DLD1 (cell line): ENCODE results near the gene BIRC6.
"Not testable (repeated sequence)": the region's sequence is repeated elsewhere in the genome, so short reads cannot be mapped to it uniquely, and the experiment has no call there.

Source experiments
- in situ Hi-C: cut with HindIII; loops from 2 replicates; pipeline ENCODE4 v1.10.0; 2017; ENCODE audit warnings: low sequenced_read_pairs

BIRC6 gene

GRCh38 chr2:32594573-32594972, 237.8 kb downstream of the BIRC6 start:
- in situ Hi-C loops, result no loop called here

DNA sequence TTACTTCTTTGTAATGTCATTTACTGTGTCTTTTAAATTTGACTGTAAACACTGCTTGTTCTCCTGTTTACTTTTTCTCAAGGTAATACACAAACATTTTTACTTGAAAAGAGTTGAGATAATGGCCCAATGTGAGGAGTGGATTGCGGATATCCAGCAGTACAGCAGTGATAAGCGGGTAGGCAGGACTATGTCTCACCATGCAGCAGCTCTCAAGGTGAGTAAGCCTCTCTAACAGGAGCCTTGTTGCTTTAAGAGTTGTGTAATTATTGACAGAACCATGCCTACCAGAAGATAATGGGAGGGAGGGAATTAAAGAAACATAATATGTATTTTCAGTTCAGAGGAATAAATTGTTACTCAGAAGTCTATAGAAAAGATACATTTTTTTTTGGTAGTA, 254.5 kb downstream of the BIRC6 start:
- in situ Hi-C loops, result no loop called here

- in situ Hi-C loops, result no loop called here
These were observed 254.9 kb downstream of the BIRC6 start for GRCh38 chr2:32611771-32612170.

GRCh38 chr2:32614084-32614483, 257.3 kb downstream of the BIRC6 start:
- in situ Hi-C loops, result no loop called here

DNA sequence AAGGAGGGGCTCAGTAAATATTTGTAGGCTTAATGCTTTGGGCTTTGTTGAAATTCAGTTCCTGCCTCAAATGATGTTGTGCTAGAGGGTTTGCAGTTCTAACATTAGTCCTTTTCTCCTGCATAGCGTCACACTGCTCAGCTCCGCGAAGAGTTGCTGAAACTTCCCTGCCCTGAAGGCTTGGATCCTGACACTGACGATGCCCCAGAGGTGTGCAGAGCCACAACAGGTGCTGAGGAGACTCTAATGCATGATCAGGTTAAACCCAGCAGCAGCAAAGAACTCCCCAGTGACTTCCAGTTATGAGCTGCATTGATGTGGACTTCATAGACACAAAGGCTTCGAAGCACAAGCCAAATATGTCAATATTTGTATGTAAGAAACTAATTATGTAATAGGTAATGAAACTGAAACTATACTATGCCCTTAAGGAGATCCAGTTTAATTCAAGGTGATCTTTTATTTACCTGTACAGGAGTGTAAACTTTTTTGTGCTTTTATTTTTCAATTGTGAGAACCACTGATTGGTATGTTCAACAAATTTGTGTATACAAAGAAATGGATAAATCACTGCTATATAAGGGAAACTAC, 260.9 kb downstream of the BIRC6 start:
- in situ Hi-C loops, result no loop called here

GRCh38 chr2:32622570-32623310, 265.9 kb downstream of the BIRC6 start:
- in situ Hi-C loops, result no loop called here

- in situ Hi-C loops, result no loop called here
These were observed 266.5 kb downstream of the BIRC6 start for GRCh38 chr2:32623311-32623706.

- in situ Hi-C loops, result no loop called here
These were observed 268.0 kb downstream of the BIRC6 start for GRCh38 chr2:32624812-32625211.

DNA sequence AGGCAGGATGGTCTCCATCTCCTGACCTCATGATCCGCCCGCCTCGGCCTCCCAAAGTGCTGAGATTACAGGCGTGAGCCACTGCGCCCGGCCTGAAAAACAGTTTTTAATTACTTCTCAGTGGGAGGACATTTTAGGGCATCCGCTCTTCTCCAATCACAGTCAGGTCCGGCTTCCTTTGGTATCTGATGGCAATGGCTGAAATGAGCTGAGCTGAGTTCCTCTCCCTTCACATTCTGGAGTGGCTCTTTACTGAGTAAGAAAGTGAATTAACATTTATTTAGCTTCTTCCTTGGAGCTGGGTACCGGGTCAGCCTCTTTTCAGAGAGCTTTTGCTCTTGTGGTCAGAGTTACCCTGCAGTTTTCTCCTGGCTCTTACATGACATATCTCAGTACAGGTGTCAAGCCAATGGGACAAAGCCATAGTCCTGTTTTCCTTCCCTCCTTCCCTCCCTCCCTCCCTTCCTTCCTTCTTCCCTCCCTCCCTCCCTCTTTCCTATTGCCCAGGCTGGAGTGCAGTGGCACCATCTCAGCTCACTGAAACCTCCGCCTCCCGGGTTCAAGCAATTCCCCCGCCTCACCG, 269.9 kb downstream of the BIRC6 start:
- in situ Hi-C loops, result no loop called here

GRCh38 chr2:32627441-32627813, 270.6 kb downstream of the BIRC6 start:
- in situ Hi-C loops, result no loop called here

DNA sequence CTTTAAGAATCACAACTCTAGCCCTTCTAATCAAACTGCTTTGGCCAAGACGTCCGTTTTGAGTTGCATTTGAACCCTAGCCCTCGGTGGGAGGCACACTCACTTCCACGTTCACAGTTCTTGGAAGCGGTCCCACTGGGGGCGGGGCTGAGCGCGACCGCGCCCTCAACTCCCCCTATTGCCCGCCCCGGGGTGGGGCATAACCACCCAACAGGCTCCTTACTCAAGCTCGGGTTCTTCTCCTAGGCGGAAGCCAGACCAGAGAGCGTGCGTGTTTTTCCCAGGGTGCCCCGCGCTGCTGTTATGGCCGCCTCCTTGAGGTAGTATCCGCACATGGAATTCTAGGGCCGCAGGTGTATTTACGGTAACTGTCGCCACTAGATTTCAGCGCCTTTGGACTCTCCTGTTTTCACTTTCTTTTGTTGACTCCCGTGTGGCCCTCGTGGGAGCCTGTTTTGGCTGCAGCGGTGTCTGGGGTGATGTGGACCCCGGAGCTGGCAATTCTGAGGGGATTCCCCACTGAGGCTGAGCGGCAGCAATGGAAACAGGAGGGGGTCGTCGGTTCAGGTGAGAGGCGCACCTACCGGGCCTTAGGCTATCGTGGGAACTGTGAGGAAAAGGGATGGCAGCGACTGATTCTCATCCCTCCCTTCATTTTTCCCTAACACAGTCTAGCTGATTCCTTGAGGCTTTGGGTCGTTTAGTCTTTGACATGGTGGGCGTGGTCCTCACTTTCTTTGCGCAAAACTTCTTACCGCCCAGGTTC, 271.2 kb downstream of the BIRC6 start, which contains the start of gene TTC27:
Gene TTC27 (plus strand): TSS at position 237 of the 766 bp plus-strand sequence. CDS start 243 bp downstream, at position 480.
- in situ Hi-C loops, result no loop called here

DNA sequence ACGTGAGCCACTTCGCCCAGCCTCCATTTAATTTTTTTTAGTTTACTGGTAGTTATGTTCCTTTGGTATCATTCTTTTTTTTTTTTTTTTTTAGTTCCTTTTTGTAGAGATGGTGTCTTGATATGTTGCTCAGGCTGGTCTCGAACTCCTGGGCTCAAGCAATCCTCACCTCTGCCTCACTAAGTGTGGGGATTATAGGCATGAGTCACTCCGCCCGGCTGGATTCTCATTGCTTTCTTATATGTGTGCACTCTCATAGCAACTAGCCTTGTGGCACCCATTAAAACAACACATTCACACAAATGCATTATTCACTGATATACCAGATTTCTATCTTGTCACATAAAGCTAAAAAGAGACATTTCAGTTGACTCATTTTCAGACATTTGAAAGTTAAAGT, 275.3 kb downstream of the BIRC6 start:
- in situ Hi-C loops, result no loop called here

- in situ Hi-C loops, result no loop called here
These were observed 276.2 kb downstream of the BIRC6 start for GRCh38 chr2:32633040-32633439.

DNA sequence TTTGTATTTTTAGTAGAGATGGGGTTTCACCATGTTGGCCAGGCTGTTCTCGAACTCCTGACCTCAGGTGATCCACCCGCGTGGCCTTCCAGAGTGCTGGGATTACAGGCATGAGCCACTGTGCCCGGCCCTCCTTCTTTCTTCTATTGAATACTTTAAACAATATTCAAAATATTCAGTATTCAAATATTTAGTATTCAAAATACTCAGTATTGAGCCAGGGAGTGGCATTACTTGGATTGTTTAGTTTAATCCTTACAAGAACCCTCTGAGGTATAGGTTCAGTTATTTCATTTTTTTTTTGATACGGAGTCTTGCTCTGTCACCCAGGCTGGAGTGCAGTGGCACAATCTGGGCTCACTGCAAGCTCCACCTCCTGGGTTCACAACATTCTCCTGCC, 281.7 kb downstream of the BIRC6 start:
- in situ Hi-C loops, result not testable (repeated sequence)

- in situ Hi-C loops, result no loop called here
These were observed 284.4 kb downstream of the BIRC6 start for GRCh38 chr2:32641180-32641579.

DNA sequence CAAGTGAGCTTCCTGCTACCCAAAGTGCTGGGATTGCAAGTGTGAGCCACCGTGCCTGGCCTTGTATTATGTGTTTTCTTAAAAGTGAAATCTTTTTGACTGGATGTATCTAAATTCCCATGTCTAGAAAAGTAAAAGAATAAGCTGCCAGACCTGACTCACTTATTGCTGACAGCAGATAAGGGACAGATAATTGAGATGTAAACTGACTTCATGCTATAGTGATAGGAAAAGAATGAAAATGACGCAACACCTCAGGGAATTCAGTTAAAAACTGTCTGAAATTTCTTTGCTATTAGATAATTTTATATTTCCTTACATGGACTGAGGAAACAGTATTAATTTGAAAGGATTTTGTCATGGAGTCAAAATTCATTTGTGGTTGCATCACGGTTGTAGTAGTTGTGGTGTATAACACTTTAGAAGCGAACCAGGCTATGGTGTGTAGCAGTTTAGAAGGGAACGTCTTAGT, 290.4 kb downstream of the BIRC6 start:
- in situ Hi-C loops, result no loop called here

DNA sequence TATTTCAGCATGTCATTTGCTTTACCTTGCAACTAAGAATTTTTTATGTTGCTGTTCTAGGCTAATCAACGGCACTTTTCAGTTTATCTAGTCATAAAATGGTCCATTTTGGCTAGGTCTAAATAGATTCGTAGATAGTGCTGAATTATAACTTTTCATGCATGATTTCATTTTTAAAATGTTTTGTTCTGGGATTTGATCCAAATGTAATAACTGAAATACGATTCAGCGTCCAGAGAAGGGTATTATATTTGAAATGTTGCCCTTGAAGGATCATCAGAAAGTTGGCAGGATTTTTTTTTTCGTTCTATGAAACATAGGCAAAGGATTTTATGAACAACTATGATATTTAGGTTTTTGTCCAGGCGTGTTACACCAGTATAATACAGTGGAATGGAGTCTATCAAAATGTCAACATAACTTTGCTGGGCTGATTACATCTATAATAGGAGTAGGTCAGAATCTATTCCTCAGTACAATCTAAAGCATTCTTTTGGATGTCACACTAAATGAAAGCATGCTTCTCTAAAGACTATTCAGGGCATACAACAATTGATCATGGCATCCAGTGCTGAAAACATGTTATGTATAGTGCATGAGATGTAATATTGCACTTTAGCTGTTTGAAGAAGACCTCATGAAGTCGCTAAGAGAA, 295.9 kb downstream of the BIRC6 start:
- in situ Hi-C loops, result no loop called here

DNA sequence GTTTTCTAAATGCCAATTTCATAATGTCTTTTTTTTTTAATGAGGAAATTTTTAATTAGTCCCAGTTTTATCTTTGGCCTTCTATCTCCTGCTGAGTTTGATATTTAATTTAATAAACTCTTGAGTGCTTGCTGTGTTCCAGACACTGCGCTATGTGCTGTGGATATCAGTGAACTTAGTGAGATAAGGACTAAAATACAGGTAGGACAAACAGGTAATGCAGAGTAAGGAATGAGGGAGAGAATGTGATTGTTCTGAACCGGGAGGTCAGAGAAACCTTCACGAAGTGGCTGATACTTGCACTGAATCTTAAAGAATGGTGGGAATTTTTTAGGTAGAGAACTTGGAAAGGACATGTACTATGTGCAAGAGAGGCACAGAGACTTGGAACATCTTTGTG, 299.2 kb downstream of the BIRC6 start:
- in situ Hi-C loops, result no loop called here

- in situ Hi-C loops, result no loop called here
These were observed 307.0 kb downstream of the BIRC6 start for GRCh38 chr2:32663864-32664263.

DNA sequence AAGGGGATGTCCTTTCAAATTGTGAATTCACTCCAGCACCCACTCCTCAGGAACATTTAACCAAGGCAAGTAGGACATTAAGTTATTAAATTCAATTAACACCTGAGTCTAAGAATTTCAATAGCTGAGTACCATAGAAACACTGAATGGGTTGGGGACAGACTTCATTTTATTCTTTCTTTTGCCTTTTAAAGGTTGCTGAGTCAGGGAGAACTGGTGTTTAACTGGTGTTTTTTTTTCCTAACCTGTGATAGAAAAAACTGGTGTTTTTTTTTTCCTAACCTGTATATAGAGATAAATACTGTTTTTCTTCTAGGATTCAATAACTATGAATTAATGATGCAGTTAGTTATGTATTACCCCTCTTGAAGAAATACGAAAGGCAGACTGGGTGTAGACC, 309.9 kb downstream of the BIRC6 start:
- in situ Hi-C loops, result no loop called here

- in situ Hi-C loops, result no loop called here
These were observed 311.4 kb downstream of the BIRC6 start for GRCh38 chr2:32668254-32668653.
